ENCODE data around the gene TMEM203. TPM values are rescaled to one million over a fixed set of nuclear protein-coding genes. Genes with fewer than 3 reads are reported as not detected.

Gene TMEM203
- total RNA-seq, 1 donor from 2014 or later: 40.3 TPM

DNA sequence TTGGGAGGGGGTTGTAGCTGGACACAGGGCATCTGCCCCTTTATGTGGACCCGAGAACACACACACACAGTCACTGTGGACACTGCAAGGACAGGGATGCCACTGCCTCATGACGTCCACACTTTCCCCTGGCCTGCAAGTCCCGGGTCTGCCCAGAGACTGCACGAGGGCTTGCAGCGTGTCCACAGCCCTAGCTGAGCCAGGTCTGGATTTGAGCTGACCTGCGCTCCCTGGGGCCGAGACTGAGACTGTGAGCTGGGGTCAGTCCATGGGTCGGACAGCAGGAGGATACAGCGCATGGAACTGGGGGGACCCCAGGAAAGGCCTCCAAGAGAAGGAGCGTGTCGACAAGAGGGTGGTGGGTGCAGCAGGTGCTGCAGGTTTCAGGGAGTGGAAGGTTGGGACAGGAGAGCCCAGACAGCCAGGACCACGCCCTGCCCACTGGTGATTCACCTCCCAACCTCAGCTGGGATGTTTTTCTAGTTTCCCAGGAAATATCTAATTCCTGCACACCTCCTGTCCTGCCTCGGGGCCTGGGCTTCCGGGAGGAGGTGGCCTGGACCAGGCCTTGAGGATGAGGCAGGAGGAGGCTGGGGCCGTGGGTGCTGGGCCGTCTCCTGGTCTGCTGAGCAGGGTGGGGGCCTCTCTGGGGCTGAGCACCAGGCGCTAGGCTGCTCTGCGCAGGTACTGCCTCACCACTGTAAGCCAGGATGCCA is 21.0 kb upstream of the TMEM203 start:
- TF ChIP-seq, protein P1, sequence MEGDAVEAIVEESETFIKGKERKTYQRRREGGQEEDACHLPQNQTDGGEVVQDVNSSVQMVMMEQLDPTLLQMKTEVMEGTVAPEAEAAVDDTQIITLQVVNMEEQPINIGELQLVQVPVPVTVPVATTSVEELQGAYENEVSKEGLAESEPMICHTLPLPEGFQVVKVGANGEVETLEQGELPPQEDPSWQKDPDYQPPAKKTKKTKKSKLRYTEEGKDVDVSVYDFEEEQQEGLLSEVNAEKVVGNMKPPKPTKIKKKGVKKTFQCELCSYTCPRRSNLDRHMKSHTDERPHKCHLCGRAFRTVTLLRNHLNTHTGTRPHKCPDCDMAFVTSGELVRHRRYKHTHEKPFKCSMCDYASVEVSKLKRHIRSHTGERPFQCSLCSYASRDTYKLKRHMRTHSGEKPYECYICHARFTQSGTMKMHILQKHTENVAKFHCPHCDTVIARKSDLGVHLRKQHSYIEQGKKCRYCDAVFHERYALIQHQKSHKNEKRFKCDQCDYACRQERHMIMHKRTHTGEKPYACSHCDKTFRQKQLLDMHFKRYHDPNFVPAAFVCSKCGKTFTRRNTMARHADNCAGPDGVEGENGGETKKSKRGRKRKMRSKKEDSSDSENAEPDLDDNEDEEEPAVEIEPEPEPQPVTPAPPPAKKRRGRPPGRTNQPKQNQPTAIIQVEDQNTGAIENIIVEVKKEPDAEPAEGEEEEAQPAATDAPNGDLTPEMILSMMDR (IDR thresholded peaks at IDR 0.05; ENCODE audit: insufficient read depth, low read length, poor library complexity, severe bottlenecking): no peak

GRCh38 chr9:137225699-137226331 is 20.4 kb upstream of the TMEM203 start:
- peaks cover 21% of the 10 kb centered on the region for H3K27me3 ChIP-seq (ENCODE audit: control insufficient read depth, insufficient read depth, low read length)
- TF ChIP-seq, protein P1 (IDR thresholded peaks at IDR 0.05; ENCODE audit: insufficient read depth, low read length, poor library complexity, severe bottlenecking): no peak
- H3K36me3 ChIP-seq (ENCODE audit: control insufficient read depth, insufficient read depth, low read length): no peaks in the 10 kb centered on the region
- no peak for DNase-seq (ENCODE audit: low read depth)
- no peak overlapping the region for H3K4me3 ChIP-seq (ENCODE audit: low read depth, low read length)

More for the DNA sequence above, 21.0 kb upstream of the TMEM203 start:
- Histone ChIP-seq H3K36me3 (ENCODE audit: control insufficient read depth, insufficient read depth, low read length) (no peaks in the 10 kb centered on the region), H3K4me3 (ENCODE audit: low read depth, low read length) (no peak overlapping the region), H3K27me3 (ENCODE audit: control insufficient read depth, insufficient read depth, low read length) (peaks cover 24% of the 10 kb centered on the region)
- no peak for DNase-seq (ENCODE audit: low read depth)

DNA sequence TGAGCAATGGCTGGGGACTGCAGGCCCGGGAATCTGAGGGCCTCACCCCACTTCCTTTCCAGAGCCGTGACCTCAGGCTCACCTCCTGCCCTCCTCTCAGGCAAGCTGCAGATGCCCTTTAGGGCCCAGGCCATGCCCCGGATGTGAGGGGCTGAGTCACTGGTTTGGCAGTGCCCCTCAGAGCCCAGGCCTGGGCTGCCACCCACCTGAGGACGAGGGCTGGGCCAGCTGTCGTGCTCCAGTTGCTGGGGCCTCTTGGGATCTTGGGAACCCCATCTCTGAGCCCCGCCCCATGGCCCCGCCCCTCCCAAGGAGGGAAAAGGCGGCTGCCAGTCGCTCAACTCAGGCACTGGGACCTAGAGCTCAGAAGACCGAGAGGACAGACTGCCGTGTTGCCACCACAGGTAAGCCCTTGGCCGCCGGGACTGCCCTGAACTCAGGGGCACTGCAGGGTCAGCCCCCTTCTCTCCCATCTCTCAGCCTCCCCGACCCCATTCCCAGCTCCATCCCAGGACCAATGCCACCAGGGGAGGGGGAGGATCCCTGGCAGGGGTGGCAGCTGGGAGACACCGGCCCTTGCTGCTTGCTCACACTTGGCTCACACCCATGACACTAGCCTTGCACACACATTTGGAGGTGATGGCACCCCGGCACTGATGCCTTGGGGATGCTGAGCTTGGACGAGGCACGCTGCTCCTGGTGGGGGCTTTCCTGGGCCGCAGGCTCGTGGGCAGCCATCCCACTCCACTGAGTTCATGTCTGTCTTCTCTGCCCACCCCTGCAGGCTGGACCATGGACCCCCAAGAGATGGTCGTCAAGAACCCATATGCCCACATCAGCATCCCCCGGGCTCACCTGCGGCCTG is 19.6 kb upstream of the TMEM203 start, which contains the start of gene CYSRT1:
CYSRT1 (plus strand) TSS at position 345 of the 865 bp plus-strand sequence; CDS start at position 793, 448 bp downstream.
- Histone ChIP-seq H3K4me3 (ENCODE audit: low read depth, low read length) (peak within 1 kb of the TSS; percentile 83), H3K27me3 (ENCODE audit: control insufficient read depth, insufficient read depth, low read length) (peaks cover 19% of the 10 kb centered on the region), H3K36me3 (ENCODE audit: control insufficient read depth, insufficient read depth, low read length) (no peaks in the 10 kb centered on the region)
- no peak for DNase-seq (ENCODE audit: low read depth)
- TF ChIP-seq, protein P1 (IDR thresholded peaks at IDR 0.05; ENCODE audit: insufficient read depth, low read length, poor library complexity, severe bottlenecking): no peak

DNA sequence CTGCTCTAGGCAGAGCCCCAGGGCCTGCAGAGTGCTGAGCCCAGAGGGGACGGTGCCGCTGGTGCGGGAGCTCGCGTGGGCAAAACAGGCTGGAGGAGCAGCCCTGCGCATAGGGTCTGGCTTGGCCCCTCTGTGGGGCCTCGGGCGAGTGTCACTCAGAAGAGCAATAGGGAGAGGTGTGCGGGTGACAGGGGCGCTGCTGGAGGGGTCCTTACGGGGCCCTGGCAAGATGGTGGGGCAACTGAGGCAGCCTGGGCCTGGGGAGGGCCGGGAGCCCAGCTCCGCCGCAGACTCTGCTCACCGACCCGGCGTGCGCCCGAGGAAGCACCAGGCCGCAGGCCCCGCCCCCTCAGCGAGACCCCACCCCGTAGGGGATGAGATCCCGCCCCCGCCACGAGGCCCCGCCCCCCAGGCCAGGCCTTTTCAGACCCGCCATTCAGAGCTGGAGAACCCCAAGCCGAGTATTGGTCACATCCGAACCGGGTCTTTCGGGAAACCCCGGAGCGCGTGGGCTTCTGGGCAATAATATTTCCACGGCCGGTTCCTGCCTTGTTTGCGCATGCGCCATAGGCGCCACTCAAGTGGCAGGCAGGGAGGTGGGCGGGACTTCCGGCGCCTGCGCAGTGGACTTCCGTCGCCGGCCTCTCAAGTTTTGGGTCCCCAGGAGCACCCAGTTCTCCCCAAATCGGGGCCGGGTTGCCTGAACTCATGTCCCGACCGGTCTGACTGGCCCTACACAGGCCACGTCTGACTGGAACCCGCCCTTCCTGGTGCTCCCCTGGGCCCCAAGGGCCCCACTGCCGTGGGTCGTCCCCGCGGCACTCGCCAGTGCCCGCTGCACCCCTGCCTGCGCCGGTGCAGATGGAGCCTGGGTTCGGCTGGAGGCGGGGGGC is 17.9 kb upstream of the TMEM203 start:
- DNase-seq (ENCODE audit: low read depth): peak; percentile 82
- H3K36me3 ChIP-seq (ENCODE audit: control insufficient read depth, insufficient read depth, low read length): no peaks in the 10 kb centered on the region
- H3K4me3 ChIP-seq (ENCODE audit: low read depth, low read length): peak overlapping the region; percentile 83
- peaks cover 4% of the 10 kb centered on the region for H3K27me3 ChIP-seq (ENCODE audit: control insufficient read depth, insufficient read depth, low read length)
- TF ChIP-seq, protein P1 (IDR thresholded peaks at IDR 0.05; ENCODE audit: insufficient read depth, low read length, poor library complexity, severe bottlenecking): no peak
